Glutamatergic neuron (in vitro differentiated cells): ENCODE results near the gene HMSD. TPM values are rescaled to one million over a fixed set of nuclear protein-coding genes. Genes with fewer than 3 reads are reported as not detected.
"Not testable (repeated sequence)": the region's sequence is repeated elsewhere in the genome, so short reads cannot be mapped to it uniquely, and the experiment has no call there.

Source experiments
- DNase-seq: peaks from one replicate; pipeline ENCODE4 v3.0.0; 2022
- H3K27ac Mint-ChIP-seq: one replicate; pipeline ENCODE4 v1.8.0; 2020; ENCODE audit warnings: mild to moderate bottlenecking, mixed read lengths, inconsistent platforms; ENCODE audit not compliant: unreplicated experiment
- H3K27me3 Mint-ChIP-seq: one replicate; pipeline ENCODE4 v1.8.0; 2020; ENCODE audit warnings: mild to moderate bottlenecking, moderate library complexity, mixed read lengths, inconsistent platforms; ENCODE audit not compliant: unreplicated experiment
- H3K36me3 Mint-ChIP-seq: one replicate; pipeline ENCODE4 v1.8.0; 2020; ENCODE audit warnings: mild to moderate bottlenecking, mixed read lengths, inconsistent platforms; ENCODE audit not compliant: unreplicated experiment
- H3K4me1 Mint-ChIP-seq: one replicate; pipeline ENCODE4 v1.8.0; 2020; ENCODE audit warnings: mild to moderate bottlenecking, low read depth, mixed read lengths, inconsistent platforms; ENCODE audit not compliant: unreplicated experiment
- H3K4me3 Mint-ChIP-seq: one replicate; pipeline ENCODE4 v1.8.0; 2020; ENCODE audit warnings: mild to moderate bottlenecking, mixed read lengths, inconsistent platforms; ENCODE audit not compliant: unreplicated experiment
- H3K9me3 Mint-ChIP-seq: one replicate; pipeline ENCODE4 v1.8.0; 2020; ENCODE audit warnings: mild to moderate bottlenecking, moderate library complexity, mixed read lengths, inconsistent platforms; ENCODE audit not compliant: unreplicated experiment
- total RNA-seq: library from RNA; stranded (reverse); fragmentation: NEBNext Ultra II Directional; extraction: Animal tissue kit (Norgen Biotek cat#: 25700); gene quantifications from one replicate; pipeline ENCODE4 v1.2.1, GENCODE V29; 2021; ENCODE audit not compliant: unreplicated experiment
- TF ChIP-seq, protein P1 (sequence below): fragments of 200-600 bp; sonication (generic); IDR thresholded peaks from one replicate; pipeline ENCODE4 v1.5.0; 2021; ENCODE audit not compliant: partially characterized antibody, unreplicated experiment

Gene HMSD
- total RNA-seq, 1 donor from 2014 or later: not detected

DNA sequence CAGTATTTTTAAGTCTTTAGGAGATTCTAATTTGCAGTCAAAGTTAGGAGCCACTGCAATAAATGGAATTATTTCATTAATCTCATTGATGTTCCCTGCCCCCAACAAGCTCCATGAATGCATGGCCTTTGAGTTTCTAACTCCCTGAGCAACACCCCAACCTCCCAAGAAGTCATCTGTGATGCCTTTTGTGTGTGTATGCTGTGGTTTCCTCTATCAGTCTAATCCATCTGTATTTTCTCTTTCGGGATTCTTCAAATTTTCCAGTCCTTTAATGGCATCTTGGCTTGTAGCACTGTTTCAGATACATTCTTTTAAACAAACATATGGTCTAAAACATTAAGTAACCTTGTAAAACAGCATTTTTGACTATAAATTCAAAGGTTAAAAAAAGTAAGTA is 24.6 kb upstream of the HMSD start:
- no peak for DNase-seq
- Mint-ChIP-seq H3K27me3 (peaks cover 1% of the 10 kb centered on the region), H3K27ac (no peak overlapping the region), H3K9me3 (no peaks in the 10 kb centered on the region), H3K4me3 (no peak overlapping the region), H3K36me3 (no peaks in the 10 kb centered on the region), H3K4me1 (no peaks in the 10 kb centered on the region)
- TF ChIP-seq, protein P1, sequence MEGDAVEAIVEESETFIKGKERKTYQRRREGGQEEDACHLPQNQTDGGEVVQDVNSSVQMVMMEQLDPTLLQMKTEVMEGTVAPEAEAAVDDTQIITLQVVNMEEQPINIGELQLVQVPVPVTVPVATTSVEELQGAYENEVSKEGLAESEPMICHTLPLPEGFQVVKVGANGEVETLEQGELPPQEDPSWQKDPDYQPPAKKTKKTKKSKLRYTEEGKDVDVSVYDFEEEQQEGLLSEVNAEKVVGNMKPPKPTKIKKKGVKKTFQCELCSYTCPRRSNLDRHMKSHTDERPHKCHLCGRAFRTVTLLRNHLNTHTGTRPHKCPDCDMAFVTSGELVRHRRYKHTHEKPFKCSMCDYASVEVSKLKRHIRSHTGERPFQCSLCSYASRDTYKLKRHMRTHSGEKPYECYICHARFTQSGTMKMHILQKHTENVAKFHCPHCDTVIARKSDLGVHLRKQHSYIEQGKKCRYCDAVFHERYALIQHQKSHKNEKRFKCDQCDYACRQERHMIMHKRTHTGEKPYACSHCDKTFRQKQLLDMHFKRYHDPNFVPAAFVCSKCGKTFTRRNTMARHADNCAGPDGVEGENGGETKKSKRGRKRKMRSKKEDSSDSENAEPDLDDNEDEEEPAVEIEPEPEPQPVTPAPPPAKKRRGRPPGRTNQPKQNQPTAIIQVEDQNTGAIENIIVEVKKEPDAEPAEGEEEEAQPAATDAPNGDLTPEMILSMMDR: no peak

DNA sequence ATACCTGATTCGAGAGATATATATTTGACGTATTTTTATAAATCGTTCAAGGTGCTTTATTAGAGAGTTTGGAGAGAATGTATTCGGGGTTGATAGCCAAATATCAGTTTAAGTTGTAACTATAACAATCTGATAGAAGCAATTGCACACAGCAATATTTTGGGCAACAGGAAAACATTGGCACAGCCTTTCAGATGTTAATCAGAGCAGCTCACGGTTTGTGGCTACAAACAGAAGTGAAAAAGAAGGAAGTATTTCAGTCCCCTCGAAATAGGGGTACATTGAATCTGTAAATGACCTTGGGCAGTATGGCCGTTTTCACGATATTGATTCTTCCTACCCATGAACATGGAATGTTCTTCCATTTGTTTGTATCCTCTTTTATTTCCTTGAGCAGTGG is 20.8 kb upstream of the HMSD start:
- DNase-seq: no peak
- TF ChIP-seq, protein P1: no peak
- H3K36me3 Mint-ChIP-seq: no peaks in the 10 kb centered on the region
- no peak overlapping the region for H3K4me3 Mint-ChIP-seq
- H3K4me1 Mint-ChIP-seq: no peaks in the 10 kb centered on the region
- H3K9me3 Mint-ChIP-seq: no peaks in the 10 kb centered on the region
- no peaks in the 10 kb centered on the region for H3K27me3 Mint-ChIP-seq
- no peak overlapping the region for H3K27ac Mint-ChIP-seq

DNA sequence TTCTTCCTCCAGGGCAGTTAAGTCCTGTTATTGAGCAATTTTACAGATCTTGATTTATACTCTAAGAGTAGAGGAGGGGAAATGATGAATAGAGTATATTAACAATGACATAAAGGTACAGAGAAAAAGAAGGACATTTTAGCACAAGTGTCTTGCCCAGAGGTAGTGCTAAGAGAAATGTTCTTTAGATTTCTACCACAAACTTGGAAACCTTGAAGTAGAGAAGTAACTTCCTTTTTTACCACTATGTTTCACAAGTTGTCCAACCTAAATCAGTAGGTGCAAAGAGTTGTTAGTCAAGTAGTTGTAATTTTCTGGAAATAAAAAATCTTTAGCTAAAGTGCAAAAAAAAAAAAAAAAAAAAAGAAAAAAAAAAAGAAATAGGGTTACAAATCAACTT is 19.7 kb upstream of the HMSD start:
- DNase-seq, H3K27me3 Mint-ChIP-seq, H3K36me3 Mint-ChIP-seq, H3K4me3 Mint-ChIP-seq, H3K4me1 Mint-ChIP-seq, H3K9me3 Mint-ChIP-seq, H3K27ac Mint-ChIP-seq: not testable (repeated sequence)

- no peaks in the 10 kb centered on the region for H3K4me1 Mint-ChIP-seq
- no peaks in the 10 kb centered on the region for H3K27me3 Mint-ChIP-seq
- TF ChIP-seq, protein P1: no peak
- no peak overlapping the region for H3K4me3 Mint-ChIP-seq
- DNase-seq: no peak
- no peaks in the 10 kb centered on the region for H3K9me3 Mint-ChIP-seq
- H3K27ac Mint-ChIP-seq: no peak overlapping the region
- H3K36me3 Mint-ChIP-seq: no peaks in the 10 kb centered on the region
These were observed 18.2 kb upstream of the HMSD start for GRCh38 chr18:63930773-63931354.

DNA sequence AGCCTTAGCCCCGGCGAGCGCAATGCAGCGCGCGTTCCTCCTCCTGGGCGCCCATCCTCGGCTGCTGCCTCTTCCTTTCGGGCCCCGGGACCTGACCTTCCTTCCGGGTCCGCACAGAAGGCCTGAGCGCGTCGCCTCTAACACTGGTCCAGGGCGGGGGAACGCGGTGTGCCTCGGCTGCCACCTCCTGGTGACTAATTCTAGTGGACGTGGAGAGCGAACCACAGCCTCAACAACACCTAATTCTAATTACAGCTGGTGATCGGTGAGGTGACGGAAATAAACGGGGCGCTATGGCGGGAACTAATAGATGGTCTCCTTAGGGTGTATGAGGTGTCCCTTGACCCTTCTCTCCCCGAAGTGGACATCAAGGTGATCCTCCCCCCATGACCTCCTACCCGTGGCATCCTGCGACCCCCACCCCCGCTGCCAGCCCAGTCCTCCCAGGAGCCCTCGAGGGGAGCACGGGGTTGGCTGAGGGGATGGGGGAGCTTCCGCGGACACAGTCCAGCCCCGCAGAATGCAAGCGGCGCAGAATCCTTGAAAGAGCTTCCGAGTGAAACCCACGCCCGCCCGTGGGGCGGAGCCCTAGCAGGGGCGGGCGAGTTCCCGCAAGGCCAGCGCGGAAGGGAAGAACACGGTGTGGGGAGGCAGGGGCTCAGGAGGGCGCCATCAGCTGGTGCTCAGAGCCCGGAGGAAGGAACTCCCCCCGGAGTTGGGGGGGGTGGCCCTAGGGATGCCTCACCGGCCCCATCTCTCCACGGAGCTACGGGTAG is 12.8 kb upstream of the HMSD start:
- TF ChIP-seq, protein P1: peak; percentile 50
- no peak overlapping the region for H3K27ac Mint-ChIP-seq
- no peaks in the 10 kb centered on the region for H3K9me3 Mint-ChIP-seq
- no peaks in the 10 kb centered on the region for H3K36me3 Mint-ChIP-seq
- H3K4me3 Mint-ChIP-seq: peak overlapping the region; percentile 88
- H3K27me3 Mint-ChIP-seq: no peaks in the 10 kb centered on the region
- H3K4me1 Mint-ChIP-seq: no peaks in the 10 kb centered on the region
- DNase-seq: peak; percentile 88
